ENCODE measurements around the gene ELL2.

The ELL2 gene

GRCh38 chr5:95874246-95874645, 87.4 kb downstream of the ELL2 start:
- no peak for DNase-seq

- no peak for DNase-seq
These were observed 88.3 kb downstream of the ELL2 start for GRCh38 chr5:95873351-95873750.

GRCh38 chr5:95872346-95873268, 89.0 kb downstream of the ELL2 start:
- DNase-seq = no peak

- no peak for DNase-seq
These were observed 90.4 kb downstream of the ELL2 start for GRCh38 chr5:95871146-95871806.

GRCh38 chr5:95870105-95870672, 91.5 kb downstream of the ELL2 start:
- DNase-seq = peak; percentile 51

- peak; percentile 42 for DNase-seq
These were observed 92.3 kb downstream of the ELL2 start for GRCh38 chr5:95869173-95869855.

- no peak for DNase-seq
These were observed 93.5 kb downstream of the ELL2 start for GRCh38 chr5:95868136-95868535.

- no peak for DNase-seq
These were observed 95.1 kb downstream of the ELL2 start for GRCh38 chr5:95866435-95867040.

GRCh38 chr5:95864944-95865504, 96.6 kb downstream of the ELL2 start:
- DNase-seq = no peak

- DNase-seq = no peak
These were observed 97.2 kb downstream of the ELL2 start for GRCh38 chr5:95864456-95864855.

- DNase-seq = no peak
These were observed 98.3 kb downstream of the ELL2 start for GRCh38 chr5:95863383-95863757.

- DNase-seq = no peak
These were observed 98.8 kb downstream of the ELL2 start for GRCh38 chr5:95862671-95863382.

- DNase-seq = peak; percentile 20
These were observed 99.6 kb downstream of the ELL2 start for GRCh38 chr5:95861864-95862561.

- DNase-seq = no peak
These were observed 100.3 kb downstream of the ELL2 start for GRCh38 chr5:95861221-95861863.

- DNase-seq = no peak
These were observed 102.0 kb downstream of the ELL2 start for GRCh38 chr5:95859661-95860060.

- DNase-seq = peak; percentile 92
These were observed 102.7 kb downstream of the ELL2 start for GRCh38 chr5:95858661-95859595.

GRCh38 chr5:95858023-95858461, 103.6 kb downstream of the ELL2 start:
- DNase-seq = no peak

- DNase-seq = no peak
These were observed 104.3 kb downstream of the ELL2 start for GRCh38 chr5:95857185-95857945.
